AG10803 (cell line): ENCODE results near the gene ARHGAP19.

ENCODE experiments used
- DNase-seq: peaks from one replicate; pipeline ENCODE4 v3.0.0; 2010; ENCODE audit warnings: low read depth
- H3K4me3 ChIP-seq: 2 replicates; pipeline ENCODE4 v1.5.1; 2011; ENCODE audit warnings: mild to moderate bottlenecking, low read length, control low read depth
- CTCF ChIP-seq: conservative IDR thresholded peaks from 2 replicates; pipeline ENCODE4 v1.5.1; 2011; ENCODE audit warnings: mild to moderate bottlenecking, low read length, control low read depth, inconsistent platforms

The ARHGAP19 gene

GRCh38 chr10:97180363-97180755 lies 112.1 kb downstream of the ARHGAP19 start:
- no peak overlapping the region for H3K4me3 ChIP-seq
- TF ChIP-seq CTCF = no peak
- DNase-seq = no peak

GRCh38 chr10:97179731-97180362 lies 112.6 kb downstream of the ARHGAP19 start:
- no peak overlapping the region for H3K4me3 ChIP-seq
- TF ChIP-seq CTCF = no peak
- no peak for DNase-seq

- no peak overlapping the region for H3K4me3 ChIP-seq
- no peak for TF ChIP-seq CTCF
- no peak for DNase-seq
Measured at GRCh38 chr10:97179311-97179710, 113.1 kb downstream of the ARHGAP19 start.

GRCh38 chr10:97178074-97178473 lies 114.4 kb downstream of the ARHGAP19 start:
- H3K4me3 ChIP-seq = no peak overlapping the region
- TF ChIP-seq CTCF = no peak
- no peak for DNase-seq

- no peak for TF ChIP-seq CTCF
- no peak for DNase-seq
- no peak overlapping the region for H3K4me3 ChIP-seq
Measured at GRCh38 chr10:97176226-97176625, 116.2 kb downstream of the ARHGAP19 start.

GRCh38 chr10:97175586-97175985 lies 116.9 kb downstream of the ARHGAP19 start:
- no peak for DNase-seq
- no peak overlapping the region for H3K4me3 ChIP-seq
- no peak for TF ChIP-seq CTCF

GRCh38 chr10:97174941-97175340 lies 117.5 kb downstream of the ARHGAP19 start:
- TF ChIP-seq CTCF = no peak
- H3K4me3 ChIP-seq = no peak overlapping the region
- no peak for DNase-seq
